Suprapubic skin (tissue), 4 donors: ENCODE results near the gene C3orf20.

Source experiments
- CTCF ChIP-seq, 2 donors: fragments of 200-600 bp in 1 of 2; fragments of 450-650 bp in 1 of 2; sonication (generic) in 1 of 2; IDR thresholded peaks; one replicate each; pipeline ENCODE4 v1.5.1; 2016 to 2019; ENCODE audit warnings: antibody characterized with exemption in 2 of 2, mild to moderate bottlenecking in 1 of 2, moderate library complexity in 1 of 2
- POLR2A ChIP-seq, 2 donors: fragments of 450-650 bp; IDR thresholded peaks; one replicate each; pipeline ENCODE4 v1.6.1; 2017; ENCODE audit warnings: antibody characterized with exemption in 2 of 2, mild to moderate bottlenecking in 2 of 2, moderate library complexity in 2 of 2
- POLR2AphosphoS5 ChIP-seq, 3 donors: sonication (generic); formaldehyde crosslinking; IDR thresholded peaks; one replicate each; pipeline ENCODE4 v1.6.1; 2017; ENCODE audit warnings: antibody characterized with exemption in 3 of 3

GRCh38 chr3:14691719-14692118 lies 16.8 kb downstream of the C3orf20 start:
- TF ChIP-seq CTCF (IDR thresholded peaks at IDR 0.05) (no peak), POLR2AphosphoS5 (IDR thresholded peaks at IDR 0.05) (no peak), POLR2A (IDR thresholded peaks at IDR 0.05) (no peak)
